Adrenal gland (tissue), 5 donors: ENCODE measurements around the gene RARRES1.

ENCODE experiments used
- POLR2A ChIP-seq, 2 donors: fragments of 450-650 bp; IDR thresholded peaks; one replicate each; pipeline ENCODE4 v1.6.1; 2017; ENCODE audit warnings: antibody characterized with exemption in 2 of 2, mild to moderate bottlenecking in 2 of 2, moderate library complexity in 1 of 2
- TF ChIP-seq, protein P1 (sequence below), 6 experiments: fragments of 450-650 bp in 4 of 6; fragments of 200-600 bp in 2 of 6; sonication (generic) in 1 of 6; IDR thresholded peaks; 1 replicate in 5 of 6; 2 replicates in 1 of 6; pipeline versions ENCODE4 v1.5.1 to v1.8.0; 2016 to 2021; ENCODE audit warnings: antibody characterized with exemption in 6 of 6, mild to moderate bottlenecking in 2 of 6, moderate library complexity in 1 of 6
- donor health status: DM: no; HTN: no; CAD: no.

DNA sequence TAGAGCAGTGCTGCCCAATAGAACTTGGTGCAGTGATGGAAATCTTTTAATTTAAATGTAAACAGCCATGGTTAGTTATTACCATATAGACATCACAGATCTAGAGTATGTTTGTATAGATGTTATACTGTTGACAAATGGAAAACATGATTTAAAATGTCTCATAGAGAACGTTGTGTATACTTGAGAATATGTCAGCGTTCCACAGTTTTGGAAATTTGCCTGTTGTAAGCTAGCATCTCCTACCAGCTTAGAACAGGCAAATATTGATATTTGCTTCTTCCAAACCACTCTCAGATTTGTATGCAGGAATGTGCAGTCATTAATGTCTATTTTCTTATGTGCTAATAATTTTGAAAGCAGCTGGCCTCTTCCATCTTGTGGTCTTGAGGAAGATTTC, 51.4 kb downstream of the RARRES1 start:
- TF ChIP-seq POLR2A (IDR thresholded peaks at IDR 0.05) = no peak
- TF ChIP-seq, protein P1, sequence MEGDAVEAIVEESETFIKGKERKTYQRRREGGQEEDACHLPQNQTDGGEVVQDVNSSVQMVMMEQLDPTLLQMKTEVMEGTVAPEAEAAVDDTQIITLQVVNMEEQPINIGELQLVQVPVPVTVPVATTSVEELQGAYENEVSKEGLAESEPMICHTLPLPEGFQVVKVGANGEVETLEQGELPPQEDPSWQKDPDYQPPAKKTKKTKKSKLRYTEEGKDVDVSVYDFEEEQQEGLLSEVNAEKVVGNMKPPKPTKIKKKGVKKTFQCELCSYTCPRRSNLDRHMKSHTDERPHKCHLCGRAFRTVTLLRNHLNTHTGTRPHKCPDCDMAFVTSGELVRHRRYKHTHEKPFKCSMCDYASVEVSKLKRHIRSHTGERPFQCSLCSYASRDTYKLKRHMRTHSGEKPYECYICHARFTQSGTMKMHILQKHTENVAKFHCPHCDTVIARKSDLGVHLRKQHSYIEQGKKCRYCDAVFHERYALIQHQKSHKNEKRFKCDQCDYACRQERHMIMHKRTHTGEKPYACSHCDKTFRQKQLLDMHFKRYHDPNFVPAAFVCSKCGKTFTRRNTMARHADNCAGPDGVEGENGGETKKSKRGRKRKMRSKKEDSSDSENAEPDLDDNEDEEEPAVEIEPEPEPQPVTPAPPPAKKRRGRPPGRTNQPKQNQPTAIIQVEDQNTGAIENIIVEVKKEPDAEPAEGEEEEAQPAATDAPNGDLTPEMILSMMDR (IDR thresholded peaks at IDR 0.05) = no peak
